Activated gamma-delta T cell treated with anti-CD3 and anti-CD28 coated beads, Interleukin-2, amount 50 U/mL, for 16 hours (primary cell): ENCODE measurements around the gene UPK3B.
"Not testable (repeated sequence)": the region's sequence is repeated elsewhere in the genome, so short reads cannot be mapped to it uniquely, and the experiment has no call there.

Experiments
- DNase-seq: peaks from one replicate; pipeline ENCODE4 v3.0.0-alpha.2; 2020; ENCODE audit warnings: low read depth

Gene UPK3B

GRCh38 chr7:76509931-76510877 lies at the start of gene UPK3B:
TSS of gene UPK3B (plus strand) at chr7:76510552. CDS start at chr7:76510653, 101 bp downstream.
- DNase-seq = no peak

- not testable (repeated sequence) for DNase-seq
These were observed 49.6 kb upstream of the UPK3B start for GRCh38 chr7:76460767-76461166.

DNA sequence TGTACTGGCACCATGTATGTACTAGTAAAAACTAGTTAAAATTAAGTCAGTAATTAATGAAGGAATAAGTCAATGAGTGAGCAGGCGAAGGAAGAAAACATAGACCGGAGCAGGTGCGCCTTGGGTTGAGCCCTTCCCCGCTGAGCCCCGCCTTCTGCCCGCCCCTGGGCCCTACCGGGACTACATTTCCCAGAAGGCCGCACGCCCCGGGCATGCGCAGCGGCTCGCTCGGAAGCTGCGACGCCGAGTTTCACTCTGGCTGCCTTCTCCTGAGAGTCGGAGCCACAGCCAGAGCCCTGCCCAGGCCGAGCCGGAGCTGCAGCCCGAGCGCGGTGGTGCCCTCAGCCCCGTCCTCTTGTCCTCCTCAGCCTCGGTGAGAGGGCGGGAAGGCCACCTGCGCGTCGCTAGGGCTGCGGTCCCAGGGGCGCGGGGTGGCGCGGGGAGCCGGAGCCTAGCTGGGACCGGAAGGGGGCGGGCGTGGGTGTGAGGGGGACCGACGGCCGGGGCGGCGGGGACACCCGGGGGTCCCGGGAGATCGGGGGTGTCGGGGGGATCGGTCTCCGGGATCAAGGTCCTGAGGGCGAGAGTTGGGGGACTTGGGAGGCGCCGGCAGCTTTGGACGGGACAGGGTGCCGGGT lies 48.8 kb upstream of the UPK3B start, which contains the start of gene DTX2:
Gene DTX2, plus strand, starts transcription at position 246 of the 638 bp plus-strand sequence. CDS start 18,801 bp downstream, outside the sequence.
- DNase-seq = peak; percentile 20

DNA sequence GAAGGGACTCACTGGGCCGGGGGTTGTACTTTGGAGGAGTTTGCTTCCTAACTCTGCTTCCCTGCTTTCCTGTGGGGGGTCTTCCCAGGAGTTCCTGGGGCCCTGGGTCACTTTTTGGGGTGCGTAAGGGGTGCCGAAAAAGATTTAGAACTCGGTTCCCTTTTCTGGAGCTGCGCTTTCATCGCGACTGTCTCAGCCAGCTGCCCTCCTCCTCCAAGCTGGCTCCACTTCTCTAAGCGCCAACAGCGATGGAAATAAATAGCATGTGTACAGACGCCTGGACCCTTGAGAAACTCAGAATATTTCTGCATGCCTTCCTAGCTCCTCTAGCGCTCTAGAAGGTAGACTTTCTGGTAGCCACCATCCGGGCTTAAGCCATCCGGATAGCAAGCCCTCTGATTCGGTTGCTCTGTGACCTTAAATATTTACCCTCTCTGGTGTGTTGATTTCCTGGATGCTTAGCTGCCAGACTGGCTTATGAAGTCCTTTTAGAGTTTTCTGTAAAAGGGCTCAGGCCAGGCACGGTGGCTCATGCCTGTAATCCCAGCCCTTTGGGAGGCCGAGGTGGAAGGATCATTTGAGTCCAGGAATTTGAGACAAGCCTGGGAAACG lies 48.0 kb upstream of the UPK3B start:
- not testable (repeated sequence) for DNase-seq

DNA sequence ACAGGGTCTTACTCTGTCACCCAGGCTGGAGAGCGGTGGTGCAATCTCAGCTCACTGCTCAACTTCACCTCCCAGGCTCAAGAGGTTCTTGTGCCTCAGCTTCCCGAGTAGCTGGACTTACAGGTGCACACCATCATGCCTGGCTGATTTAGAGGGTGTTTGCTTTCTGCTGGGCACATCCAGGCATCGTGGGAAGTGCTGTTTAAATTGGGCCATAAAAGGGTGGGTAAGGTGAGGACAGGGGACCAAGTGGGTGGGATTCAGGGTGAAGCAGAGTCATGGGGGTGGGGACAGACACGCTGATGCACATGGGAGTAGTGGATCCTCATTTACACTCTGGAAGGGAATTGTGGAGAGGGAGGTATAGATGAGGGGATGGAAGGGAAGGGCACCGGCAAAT lies 45.4 kb upstream of the UPK3B start:
- DNase-seq = not testable (repeated sequence)

DNA sequence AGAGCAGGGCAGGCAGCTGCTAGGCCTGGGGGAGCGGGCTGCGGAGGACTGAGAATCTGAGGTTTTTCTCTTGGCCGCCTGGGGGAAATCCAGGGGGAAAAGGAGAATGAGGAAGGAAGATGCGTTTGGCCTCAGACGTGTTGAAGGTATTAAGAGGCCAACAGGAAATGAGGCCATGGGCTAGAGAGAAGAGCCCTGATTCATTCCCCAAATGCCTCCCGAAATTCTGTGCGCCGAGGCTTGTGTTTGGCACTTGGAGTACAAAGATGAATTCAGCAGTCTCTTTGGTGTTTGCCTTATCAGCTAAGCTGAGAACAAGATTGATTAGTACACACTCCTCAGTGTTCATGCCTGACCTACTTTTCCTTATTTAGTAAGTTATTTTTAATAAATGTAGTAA lies 44.4 kb upstream of the UPK3B start:
- DNase-seq = not testable (repeated sequence)

GRCh38 chr7:76467743-76468404 lies 42.5 kb upstream of the UPK3B start:
- not testable (repeated sequence) for DNase-seq

GRCh38 chr7:76471556-76472221 lies 38.7 kb upstream of the UPK3B start:
- not testable (repeated sequence) for DNase-seq

GRCh38 chr7:76473097-76473496 lies 37.3 kb upstream of the UPK3B start:
- not testable (repeated sequence) for DNase-seq

DNA sequence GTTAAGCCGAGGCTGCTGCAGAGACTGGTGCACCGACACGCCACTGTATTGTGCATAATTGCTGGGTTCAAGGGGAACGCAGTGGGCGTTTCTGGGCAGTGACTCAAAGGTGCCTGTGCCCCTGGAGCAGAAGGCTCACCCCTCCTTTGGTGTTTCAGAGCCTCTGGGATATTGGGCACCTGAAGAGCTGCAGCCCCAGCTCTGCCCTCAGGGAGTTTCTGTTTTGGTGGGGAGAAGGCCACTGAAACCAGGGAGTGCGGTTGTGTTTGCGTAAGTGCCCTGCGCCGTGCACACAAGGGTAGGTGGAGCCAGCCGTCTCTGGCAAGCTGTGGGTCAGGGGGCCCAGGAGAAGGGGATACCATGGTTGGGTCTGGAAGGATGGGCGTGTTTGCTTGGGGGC lies 34.1 kb upstream of the UPK3B start:
- not testable (repeated sequence) for DNase-seq

DNA sequence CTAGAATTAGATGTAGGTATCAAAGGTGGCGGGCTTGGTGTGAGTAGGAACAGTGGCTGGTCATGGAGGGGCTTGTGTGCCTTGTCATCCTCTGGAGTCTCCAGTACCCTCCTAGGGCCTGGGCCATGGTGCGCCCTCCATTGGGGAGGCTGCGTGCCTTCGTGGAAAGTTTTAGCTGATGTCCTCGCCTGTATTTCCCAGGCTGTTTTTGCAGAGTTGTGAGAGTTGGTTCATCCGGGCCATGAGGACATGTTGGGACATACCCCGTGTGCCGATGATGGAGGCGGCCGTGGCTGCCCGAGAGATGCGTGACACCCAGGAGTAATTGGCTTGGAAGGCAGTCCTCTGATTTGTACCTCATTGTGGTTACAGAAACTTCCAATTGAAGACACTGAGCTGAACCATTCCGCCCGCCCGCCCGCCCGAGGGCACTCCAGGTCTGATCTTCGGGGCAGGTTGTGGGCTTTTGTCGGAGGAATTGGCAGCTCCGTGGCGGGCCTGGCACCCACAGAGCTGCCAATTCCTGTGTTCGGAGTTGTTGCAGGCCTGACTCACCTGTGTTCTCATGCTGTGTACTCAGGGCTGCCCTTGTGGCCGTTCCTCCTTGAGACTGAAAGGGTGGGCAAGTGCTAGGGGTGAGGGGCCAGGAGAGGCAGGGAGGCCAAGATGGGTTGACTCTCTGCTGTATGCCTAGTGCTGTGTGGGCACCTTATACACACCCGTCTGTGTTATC lies 33.4 kb upstream of the UPK3B start:
- not testable (repeated sequence) for DNase-seq

DNA sequence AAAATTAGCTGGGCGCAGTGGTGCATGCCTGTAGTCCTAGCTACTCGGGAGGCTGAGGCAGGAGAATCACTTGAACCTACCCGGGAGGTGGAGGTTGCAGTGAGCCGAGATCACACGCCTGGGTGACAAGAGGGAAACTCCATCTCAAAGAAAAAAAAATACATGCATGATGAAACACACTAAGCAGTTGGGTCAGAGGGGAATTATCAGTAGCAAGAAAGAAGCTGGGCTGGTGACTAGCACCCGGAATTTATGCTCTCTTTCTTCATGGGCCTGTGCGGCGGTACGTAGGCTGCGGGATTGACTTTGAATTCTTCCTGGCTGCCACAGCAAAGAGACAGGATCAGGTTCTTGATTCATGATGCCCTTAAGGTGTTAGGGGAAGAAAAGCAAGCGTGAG lies 30.7 kb upstream of the UPK3B start:
- not testable (repeated sequence) for DNase-seq

DNA sequence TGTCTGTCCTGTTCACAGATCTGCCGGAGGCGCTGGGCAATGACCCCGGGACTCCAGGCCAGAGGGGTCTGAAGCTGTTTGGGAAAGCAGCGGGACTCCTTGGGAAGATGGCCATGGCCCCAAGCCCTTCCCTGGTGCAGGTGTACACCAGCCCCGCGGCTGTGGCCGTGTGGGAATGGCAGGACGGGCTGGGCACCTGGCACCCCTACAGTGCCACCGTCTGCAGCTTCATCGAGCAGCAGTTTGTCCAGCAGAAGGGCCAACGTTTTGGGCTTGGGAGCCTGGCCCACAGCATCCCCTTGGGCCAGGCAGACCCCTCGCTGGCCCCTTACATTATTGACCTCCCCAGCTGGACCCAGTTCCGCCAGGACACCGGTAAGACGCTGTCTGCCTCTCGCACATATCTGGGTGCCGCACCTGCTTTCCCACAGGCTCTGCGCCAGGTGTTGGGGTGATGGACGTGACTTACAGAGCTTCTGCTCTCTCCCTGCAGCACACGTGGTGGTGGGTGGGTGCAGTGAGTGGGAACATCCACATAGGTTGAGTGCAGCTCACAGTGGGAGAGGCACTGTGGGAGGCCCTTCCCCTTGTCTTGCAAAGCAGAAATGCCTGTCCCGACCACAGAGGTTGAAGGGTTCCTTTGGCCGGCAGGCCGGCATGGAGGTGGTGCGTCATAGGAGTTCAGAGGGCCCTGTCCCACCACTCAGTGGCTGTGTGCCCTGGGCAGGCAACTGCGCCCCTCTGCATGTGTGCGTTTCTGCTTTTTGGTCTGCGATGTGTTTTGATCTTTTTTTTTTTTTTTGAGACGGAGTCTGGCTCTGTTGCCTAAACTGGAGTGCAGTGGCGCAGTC lies 29.7 kb upstream of the UPK3B start:
- DNase-seq = not testable (repeated sequence)

GRCh38 chr7:76482660-76483059 lies 27.7 kb upstream of the UPK3B start:
- DNase-seq = not testable (repeated sequence)

DNA sequence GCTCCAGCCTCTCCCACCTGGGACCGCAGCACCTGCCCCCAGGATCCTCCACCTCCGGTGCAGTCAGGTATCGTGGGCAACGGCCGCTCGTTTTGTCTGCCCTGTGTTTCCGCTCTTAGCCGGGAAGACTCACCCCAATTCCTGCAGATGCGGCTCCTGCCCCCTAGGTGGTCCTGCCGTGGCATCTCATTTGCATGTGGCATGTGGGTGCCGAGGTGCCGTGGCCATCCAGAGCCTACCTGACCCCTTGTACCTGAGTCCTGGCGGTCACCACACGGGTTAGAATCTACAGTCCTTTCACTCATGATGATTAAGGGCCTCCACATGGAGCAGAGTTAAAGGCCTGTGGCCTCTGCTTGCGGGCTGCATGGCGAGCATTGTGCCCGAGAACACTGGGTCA lies 27.3 kb upstream of the UPK3B start:
- DNase-seq = not testable (repeated sequence)

DNA sequence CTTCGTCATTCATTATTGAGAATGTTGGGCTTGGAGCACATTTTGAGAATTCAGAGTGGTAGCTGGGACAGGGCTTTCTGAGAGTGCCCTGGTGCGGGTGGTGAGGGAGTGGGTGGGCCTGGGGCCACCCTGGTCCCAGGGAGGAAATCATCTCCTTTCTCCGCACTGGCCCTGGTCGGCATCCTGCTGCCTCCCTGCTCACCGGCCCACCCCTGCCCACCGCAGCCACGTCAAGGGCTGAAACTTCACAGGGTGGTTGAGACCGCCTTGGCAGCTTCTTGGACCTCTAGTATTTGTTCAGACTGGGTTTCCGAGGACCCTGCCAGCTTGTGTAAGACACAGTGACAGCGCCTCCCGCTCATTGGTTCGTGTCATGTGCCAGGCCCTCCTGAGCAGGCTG lies 25.9 kb upstream of the UPK3B start:
- DNase-seq = not testable (repeated sequence)

GRCh38 chr7:76485822-76486610 lies 24.3 kb upstream of the UPK3B start:
- not testable (repeated sequence) for DNase-seq

DNA sequence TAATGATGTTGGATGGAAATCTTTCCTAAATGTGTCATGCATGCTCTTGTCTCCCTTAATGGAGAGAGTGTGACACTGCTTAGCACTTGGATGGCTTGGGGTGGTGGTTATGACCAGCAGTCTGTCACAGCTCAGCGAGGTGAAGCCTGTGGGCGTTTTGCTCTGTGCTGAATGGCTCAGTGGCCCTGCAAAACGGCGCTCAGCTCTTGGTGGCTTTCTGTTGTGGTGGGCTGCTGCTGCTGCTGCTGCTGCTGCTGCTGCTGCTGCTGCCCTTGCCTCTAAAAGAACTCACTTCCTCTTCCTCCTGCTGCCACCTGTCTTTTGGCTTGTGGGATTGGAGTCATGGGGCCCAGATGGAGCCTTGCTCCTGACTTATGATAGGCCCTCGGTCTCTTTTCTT lies 23.7 kb upstream of the UPK3B start:
- peak; percentile 14 for DNase-seq

DNA sequence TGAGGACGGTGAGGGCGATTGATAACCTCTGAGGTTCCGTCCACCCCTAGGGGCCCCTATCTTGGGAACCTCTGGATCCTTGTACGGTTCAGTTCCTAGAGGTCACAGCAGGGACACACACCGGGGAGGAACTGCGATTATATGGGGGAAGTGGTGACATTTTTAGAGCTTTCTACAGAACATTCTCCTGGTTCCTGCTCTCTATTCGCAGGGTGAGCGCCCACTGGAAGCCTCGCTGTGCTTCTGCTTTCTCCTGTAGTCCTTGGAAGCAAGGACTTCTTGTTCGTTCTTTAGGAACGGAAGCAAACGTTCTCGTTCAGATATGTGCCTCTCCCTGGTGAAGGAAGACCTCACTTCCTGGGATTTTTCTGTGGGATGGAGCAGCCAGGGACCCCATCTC lies 22.4 kb upstream of the UPK3B start:
- not testable (repeated sequence) for DNase-seq
